Nucleus accumbens (tissue), 56 donors: ENCODE results near the gene GRIK5.
A peak's percentile ranks its signal among the peaks of the same experiment; 100 is the strongest.

Experiments used
- DNase-seq, 56 donors: peaks; one replicate each; lab custom pipeline; 2025; lab: John Stamatoyannopoulos, UW

Gene GRIK5

DNA sequence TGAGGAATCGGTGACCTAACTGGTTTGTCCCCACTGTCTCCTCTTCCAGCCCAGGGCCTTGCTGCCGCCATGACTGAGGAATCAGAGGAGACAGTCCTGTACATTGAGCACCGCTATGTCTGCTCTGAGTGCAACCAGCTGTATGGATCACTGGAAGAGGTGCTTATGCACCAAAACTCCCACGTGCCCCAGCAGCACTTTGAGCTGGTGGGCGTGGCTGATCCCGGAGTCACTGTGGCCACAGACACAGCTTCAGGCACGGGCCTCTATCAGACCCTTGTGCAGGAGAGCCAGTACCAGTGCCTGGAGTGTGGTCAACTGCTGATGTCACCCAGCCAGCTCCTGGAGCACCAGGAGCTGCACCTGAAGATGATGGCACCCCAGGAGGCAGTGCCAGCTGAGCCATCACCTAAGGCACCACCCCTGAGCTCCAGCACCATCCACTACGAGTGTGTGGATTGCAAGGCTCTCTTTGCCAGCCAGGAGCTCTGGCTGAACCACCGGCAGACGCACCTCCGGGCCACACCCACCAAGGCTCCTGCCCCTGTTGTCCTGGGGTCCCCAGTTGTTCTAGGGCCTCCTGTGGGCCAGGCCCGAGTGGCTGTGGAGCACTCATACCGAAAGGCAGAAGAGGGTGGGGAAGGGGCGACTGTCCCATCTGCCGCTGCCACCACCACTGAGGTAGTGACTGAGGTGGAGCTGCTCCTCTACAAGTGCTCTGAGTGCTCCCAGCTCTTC lies 8.7 kb upstream of the GRIK5 start:
- no peak for DNase-seq

DNA sequence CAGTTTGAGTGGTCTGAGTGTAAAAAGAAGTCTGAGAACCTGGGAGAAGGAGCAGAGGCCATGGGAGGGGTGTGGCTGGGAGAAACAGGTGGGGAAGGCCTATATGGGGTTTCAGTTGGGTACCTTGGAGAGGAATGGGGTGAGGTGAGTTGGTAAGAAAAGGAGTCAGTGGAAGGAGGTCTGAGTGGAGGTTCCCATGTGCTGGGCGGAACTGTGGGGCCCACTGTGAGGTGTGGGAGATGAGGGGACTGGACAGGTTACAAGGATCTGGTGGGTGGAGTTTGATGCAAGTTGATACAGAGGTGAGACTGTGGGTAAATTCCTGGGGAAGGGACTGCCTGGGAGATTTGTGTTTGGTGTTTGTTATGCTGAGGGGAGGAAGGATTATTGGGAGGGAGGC lies 8.1 kb upstream of the GRIK5 start:
- no peak for DNase-seq

- peak in 7 of 56 donors; percentile 19 to 70 (median 50) for DNase-seq
These were observed 6.5 kb upstream of the GRIK5 start for GRCh38 chr19:42076380-42076944.

DNA sequence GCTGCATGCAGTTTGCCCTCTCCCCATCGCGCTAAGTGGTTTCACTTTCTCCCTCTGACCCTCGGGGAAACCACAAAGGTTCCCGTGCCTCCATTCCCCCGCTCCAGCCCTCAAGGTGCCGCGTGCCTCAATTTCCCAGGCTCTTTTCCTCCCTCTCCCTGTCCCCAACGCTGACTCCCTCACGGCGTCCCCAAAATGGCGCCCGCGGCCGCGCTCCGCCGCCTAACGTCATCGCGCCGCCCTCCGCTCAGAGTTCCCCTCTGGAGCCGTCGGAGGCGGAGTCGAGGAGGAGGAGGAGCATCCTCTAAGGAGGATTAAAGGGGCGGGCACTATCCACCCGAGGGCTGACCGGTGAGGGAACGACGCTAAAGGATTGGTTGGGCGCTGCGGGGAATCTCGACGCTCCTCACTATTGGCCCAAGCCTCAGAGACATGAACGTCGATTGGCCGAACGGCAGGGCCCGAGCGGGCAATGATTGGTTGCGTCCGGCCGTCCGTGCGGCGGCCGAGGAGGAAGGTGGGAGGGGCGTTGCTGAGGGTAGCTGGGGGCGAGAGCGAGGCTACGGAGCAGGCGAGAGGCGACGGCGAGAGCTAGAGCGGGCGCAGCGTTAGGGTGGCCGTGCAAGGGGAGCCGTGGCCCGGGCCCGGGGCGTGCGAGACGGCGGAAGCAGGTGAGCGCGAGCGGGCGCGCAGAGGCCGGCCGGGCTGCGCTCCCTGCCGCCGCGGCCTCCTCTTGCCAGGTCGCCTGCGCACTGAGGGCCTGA lies 5.8 kb upstream of the GRIK5 start, which contains the start of gene ZNF574:
Gene ZNF574 (plus strand): TSS at position 551 of the 764 bp plus-strand sequence. CDS start 2,441 bp downstream, outside the sequence.
- peak; percentile 92 to 100 (median 97) for DNase-seq

- DNase-seq, result peak in 1 of 56 donors; percentile 49
These were observed 5.3 kb upstream of the GRIK5 start for GRCh38 chr19:42075364-42075615.

- DNase-seq, result peak in 5 of 56 donors; percentile 17 to 34 (median 31)
These were observed 4.7 kb upstream of the GRIK5 start for GRCh38 chr19:42074513-42075363.

- no peak for DNase-seq
These were observed 1.2 kb upstream of the GRIK5 start for GRCh38 chr19:42071247-42071646.

- peak in 1 of 56 donors; percentile 22 for DNase-seq
These were observed 1.0 kb downstream of the GRIK5 start for GRCh38 chr19:42068756-42069571.

DNA sequence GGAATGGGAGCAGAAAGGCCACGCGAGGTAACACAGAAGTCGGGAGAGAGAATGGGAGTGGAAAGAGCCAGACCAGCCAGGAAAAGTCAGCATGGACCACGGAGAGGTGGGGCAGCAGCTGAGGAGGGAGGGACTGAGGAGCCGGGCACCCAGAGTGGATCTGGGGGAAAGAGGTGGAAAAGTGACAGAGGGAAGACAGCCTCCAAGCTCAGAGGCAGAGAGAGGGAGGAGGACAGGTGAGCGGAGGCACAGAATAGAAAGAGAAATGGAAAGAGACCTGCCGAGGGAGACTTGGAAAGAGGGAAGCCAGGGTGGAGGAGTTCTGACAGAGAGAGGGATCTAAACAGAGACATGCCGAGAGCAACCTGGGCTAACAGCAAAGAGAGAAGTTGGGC lies 1.6 kb downstream of the GRIK5 start:
- DNase-seq, result peak in 3 of 56 donors; percentile 7 to 38 (median 8)

GRCh38 chr19:42067315-42067888 lies 2.6 kb downstream of the GRIK5 start:
- peak in 4 of 56 donors; percentile 8 to 26 (median 12) for DNase-seq

DNA sequence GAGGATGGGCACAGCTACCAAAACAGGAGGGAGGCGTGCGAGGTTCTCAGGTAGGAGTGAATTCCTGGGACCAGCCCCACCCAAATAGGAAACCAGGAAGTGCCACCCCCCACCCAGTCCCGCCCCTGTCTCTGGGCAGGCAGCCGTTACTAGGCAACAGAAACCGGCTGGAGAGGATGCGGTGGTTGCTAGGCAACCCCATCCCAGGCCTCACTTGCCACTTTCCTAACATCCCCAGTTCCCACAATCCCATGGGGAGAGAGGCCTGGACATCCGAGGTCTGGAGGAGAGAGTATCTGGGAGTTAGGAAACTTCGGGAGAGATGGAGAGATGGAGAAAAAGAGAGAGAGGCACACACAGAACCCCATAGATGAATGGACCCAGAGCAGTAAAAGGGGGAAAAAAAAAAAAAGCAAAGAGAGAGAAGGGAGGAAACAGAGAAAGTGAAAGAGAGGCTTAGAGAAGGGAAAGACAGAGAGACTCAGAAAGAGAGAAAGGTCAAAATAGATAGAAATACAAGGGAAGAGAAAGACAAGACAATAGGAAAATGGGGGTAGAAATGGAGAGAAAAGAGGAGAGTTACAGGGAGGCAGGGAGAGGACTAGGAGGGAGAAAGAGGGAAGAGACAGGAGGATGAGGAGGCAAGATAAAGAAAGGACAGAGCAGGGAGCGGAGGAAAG lies 3.8 kb downstream of the GRIK5 start:
- peak in 36 of 56 donors; percentile 9 to 72 (median 25) for DNase-seq

DNA sequence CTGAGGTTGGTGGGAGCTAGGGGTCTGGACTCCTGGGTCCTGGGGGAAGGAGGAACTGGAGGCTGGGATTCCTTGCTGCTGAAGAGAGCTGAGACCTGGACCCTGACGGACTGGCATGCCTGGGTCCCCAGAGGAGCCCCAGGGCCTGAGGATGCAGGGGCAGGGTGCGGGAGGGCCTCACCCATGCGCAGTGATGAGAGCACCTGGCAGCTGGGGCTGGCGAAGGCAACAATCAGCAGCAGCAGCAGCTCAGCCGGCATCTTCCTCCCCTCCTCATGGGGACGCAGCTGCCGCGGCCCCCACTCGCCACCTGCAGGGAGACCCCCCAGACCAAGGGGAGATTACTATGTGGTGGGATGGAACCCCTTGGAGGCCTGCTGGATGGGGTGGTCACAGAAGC lies 4.5 kb downstream of the GRIK5 start:
- no peak for DNase-seq

GRCh38 chr19:42065051-42065450 lies 5.0 kb downstream of the GRIK5 start:
- no peak for DNase-seq

- no peak for DNase-seq
These were observed 5.6 kb downstream of the GRIK5 start for GRCh38 chr19:42064432-42064831.

DNA sequence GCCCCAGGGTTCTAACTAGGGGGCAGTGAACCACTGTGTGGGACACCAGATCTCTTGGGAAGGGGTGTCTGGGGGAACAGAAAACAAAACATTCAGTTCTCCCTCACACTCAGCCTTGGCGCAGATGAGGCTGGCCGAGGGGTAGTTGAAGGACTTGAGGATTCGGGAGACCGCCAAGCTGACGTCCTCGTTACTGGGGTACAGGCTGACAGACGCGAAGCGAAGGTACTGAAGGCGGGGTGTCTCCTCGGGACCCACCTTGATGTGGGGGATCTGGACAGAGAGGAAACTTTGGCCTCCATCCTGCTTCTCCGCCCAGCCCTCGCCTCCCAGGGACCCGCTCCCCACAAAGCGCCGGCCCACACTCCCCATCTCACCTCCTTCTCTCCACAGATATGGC lies 7.6 kb downstream of the GRIK5 start:
- no peak for DNase-seq

DNA sequence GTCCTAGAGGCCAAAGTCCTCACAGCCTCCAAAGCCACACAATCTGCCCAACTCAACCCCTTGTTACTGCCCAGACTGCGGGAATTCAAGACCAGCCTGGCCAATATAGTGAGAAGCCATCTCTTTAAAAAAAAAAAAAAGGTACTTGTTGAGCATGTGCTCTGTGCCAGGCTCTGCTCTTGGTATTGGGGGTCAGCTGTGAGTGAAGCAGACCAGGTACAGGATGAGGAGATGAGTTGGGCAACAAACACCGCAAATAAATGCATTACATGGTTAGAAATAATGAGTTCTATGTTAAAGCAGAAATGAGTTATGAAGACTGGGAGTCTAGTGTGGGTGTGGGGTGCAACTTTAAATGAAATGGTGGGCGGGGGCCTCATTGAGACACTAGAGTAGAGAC lies 9.9 kb downstream of the GRIK5 start:
- DNase-seq, result no peak

GRCh38 chr19:42059196-42059595 lies 10.8 kb downstream of the GRIK5 start:
- no peak for DNase-seq

DNA sequence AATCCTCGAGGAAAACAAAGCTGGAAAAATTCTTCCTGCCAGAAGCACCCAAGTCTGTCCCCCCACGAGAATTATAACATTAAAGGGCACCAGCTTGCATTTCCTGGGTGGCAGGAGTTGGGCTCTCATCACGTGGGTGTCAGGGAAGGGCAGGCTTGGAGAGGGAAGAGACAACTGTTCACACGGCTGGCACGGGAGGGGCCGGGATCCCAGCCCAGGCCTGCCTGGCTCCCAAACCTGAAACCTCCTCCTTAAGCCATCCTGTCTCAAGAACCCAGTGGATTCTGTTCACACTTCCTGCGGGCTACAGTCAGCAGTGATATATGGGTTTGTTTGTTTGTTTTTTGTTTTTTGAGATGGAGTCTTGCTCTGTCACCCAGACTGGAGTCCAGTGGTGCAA lies 12.2 kb downstream of the GRIK5 start:
- no peak for DNase-seq

GRCh38 chr19:42054205-42054604 lies 15.8 kb downstream of the GRIK5 start:
- no peak for DNase-seq
